ENCODE measurements around the gene IL1R2.

GRCh38 chr2:102056079-102056581 is 64.4 kb downstream of the IL1R2 start:
- no peak for TF ChIP-seq CTCF (tag by site-specific recombination; IDR thresholded peaks at IDR 0.05)
- TF ChIP-seq YY1 (tag by site-specific recombination; IDR thresholded peaks at IDR 0.05): no peak
- no peak for TF ChIP-seq ZNF138 (tag by site-specific recombination; IDR thresholded peaks at IDR 0.05; ENCODE audit: borderline replicate concordance)
- TF ChIP-seq ZBTB6 (tag by site-specific recombination; IDR thresholded peaks at IDR 0.05): no peak
- no peak for TF ChIP-seq ZBTB26 (tag by site-specific recombination; optimal IDR thresholded peaks at IDR 0.05)

Data from HEK293 (cell line).